ENCODE results near the gene TXNRD1.
"Not testable (repeated sequence)": the region's sequence is repeated elsewhere in the genome, so short reads cannot be mapped to it uniquely, and the experiment has no call there.

TXNRD1 gene

GRCh38 chr12:104320627-104321024, 105.0 kb downstream of the TXNRD1 start:
- DNase-seq (ENCODE audit: low spot score) (no peak), FAIRE-seq (no peak)

- FAIRE-seq = no peak
- no peak for DNase-seq (ENCODE audit: low spot score)
Observed at GRCh38 chr12:104321949-104322348, 106.4 kb downstream of the TXNRD1 start.

GRCh38 chr12:104322533-104322932, 107.0 kb downstream of the TXNRD1 start:
- DNase-seq (ENCODE audit: low spot score); FAIRE-seq: not testable (repeated sequence)

- DNase-seq (ENCODE audit: low spot score) (no peak), FAIRE-seq (no peak)
Observed at GRCh38 chr12:104323899-104324298, 108.3 kb downstream of the TXNRD1 start.

GRCh38 chr12:104328278-104328677, 112.7 kb downstream of the TXNRD1 start:
- DNase-seq (ENCODE audit: low spot score); FAIRE-seq: not testable (repeated sequence)

GRCh38 chr12:104328790-104329189, 113.2 kb downstream of the TXNRD1 start:
- FAIRE-seq (no peak), DNase-seq (ENCODE audit: low spot score) (no peak)

GRCh38 chr12:104329707-104330532, 114.3 kb downstream of the TXNRD1 start:
- FAIRE-seq (no peak), DNase-seq (ENCODE audit: low spot score) (no peak)

GRCh38 chr12:104331376-104331775, 115.8 kb downstream of the TXNRD1 start:
- FAIRE-seq = no peak
- no peak for DNase-seq (ENCODE audit: low spot score)

- DNase-seq (ENCODE audit: low spot score); FAIRE-seq: not testable (repeated sequence)
Observed at GRCh38 chr12:104332273-104332672, 116.7 kb downstream of the TXNRD1 start.

GRCh38 chr12:104333692-104334255, 118.2 kb downstream of the TXNRD1 start:
- no peak for FAIRE-seq
- DNase-seq (ENCODE audit: low spot score) = no peak

GRCh38 chr12:104334581-104334980, 119.0 kb downstream of the TXNRD1 start:
- no peak for FAIRE-seq
- DNase-seq (ENCODE audit: low spot score) = no peak

GRCh38 chr12:104336115-104336514, 120.5 kb downstream of the TXNRD1 start:
- FAIRE-seq (no peak), DNase-seq (ENCODE audit: low spot score) (no peak)

- FAIRE-seq = no peak
- no peak for DNase-seq (ENCODE audit: low spot score)
Observed at GRCh38 chr12:104337030-104337558, 121.5 kb downstream of the TXNRD1 start.

GRCh38 chr12:104339663-104340062, 124.1 kb downstream of the TXNRD1 start:
- FAIRE-seq (no peak), DNase-seq (ENCODE audit: low spot score) (no peak)

- DNase-seq (ENCODE audit: low spot score) (no peak), FAIRE-seq (no peak)
Observed at GRCh38 chr12:104340177-104340576, 124.6 kb downstream of the TXNRD1 start.

GRCh38 chr12:104340925-104341611, 125.5 kb downstream of the TXNRD1 start:
- FAIRE-seq (no peak), DNase-seq (ENCODE audit: low spot score) (no peak)

GRCh38 chr12:104342147-104342546, 126.6 kb downstream of the TXNRD1 start:
- no peak for FAIRE-seq
- DNase-seq (ENCODE audit: low spot score) = no peak

GRCh38 chr12:104342635-104343249, 127.2 kb downstream of the TXNRD1 start:
- DNase-seq (ENCODE audit: low spot score) (no peak), FAIRE-seq (no peak)

- FAIRE-seq = no peak
- no peak for DNase-seq (ENCODE audit: low spot score)
Observed at GRCh38 chr12:104344682-104345081, 129.1 kb downstream of the TXNRD1 start.

GRCh38 chr12:104345234-104346066, 129.9 kb downstream of the TXNRD1 start:
- DNase-seq (ENCODE audit: low spot score) (no peak), FAIRE-seq (no peak)
